MM.1S (cell line): Measurements from ENCODE around the gene YPEL5.

Source experiments
- EZH2 ChIP-seq: fragments of 300-600 bp; sonication (generic); optimal IDR thresholded peaks from 2 replicates; pipeline ENCODE3; 2017; ENCODE audit warnings: low read depth, mild to moderate bottlenecking, antibody characterized with exemption, low read length, mixed read lengths
- EZH2phosphoT487 ChIP-seq: fragments of 300-600 bp; sonication (generic); IDR thresholded peaks from 2 replicates; pipeline ENCODE4 v1.6.1; 2018; ENCODE audit warnings: antibody characterized with exemption, low read length
- TF ChIP-seq, protein P1 (sequence below): fragments of 300-600 bp; sonication (generic); IDR thresholded peaks from 2 replicates; pipeline ENCODE4 v1.5.1; 2016; ENCODE audit warnings: antibody characterized with exemption, low read length, mixed read lengths

DNA sequence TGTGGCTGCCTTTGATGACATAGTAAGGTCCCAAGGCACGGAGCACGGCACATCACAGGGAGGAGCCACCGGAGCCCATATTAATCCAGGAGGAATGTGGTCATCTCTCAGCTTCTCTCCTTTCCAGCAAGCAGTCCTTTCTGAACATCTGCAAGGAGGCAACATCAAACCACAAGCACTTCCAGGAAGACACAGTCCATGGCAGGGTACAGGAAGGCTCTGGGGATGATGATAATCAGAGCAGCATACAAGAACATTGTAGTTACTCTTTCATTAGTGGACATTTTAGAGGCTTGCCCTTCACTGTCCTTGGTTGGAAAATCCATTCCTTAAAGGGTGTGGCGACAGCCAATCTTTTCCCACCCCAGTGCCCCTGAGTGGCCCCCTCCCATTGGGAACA lies 31.1 kb downstream of the YPEL5 start:
- TF ChIP-seq, protein P1, sequence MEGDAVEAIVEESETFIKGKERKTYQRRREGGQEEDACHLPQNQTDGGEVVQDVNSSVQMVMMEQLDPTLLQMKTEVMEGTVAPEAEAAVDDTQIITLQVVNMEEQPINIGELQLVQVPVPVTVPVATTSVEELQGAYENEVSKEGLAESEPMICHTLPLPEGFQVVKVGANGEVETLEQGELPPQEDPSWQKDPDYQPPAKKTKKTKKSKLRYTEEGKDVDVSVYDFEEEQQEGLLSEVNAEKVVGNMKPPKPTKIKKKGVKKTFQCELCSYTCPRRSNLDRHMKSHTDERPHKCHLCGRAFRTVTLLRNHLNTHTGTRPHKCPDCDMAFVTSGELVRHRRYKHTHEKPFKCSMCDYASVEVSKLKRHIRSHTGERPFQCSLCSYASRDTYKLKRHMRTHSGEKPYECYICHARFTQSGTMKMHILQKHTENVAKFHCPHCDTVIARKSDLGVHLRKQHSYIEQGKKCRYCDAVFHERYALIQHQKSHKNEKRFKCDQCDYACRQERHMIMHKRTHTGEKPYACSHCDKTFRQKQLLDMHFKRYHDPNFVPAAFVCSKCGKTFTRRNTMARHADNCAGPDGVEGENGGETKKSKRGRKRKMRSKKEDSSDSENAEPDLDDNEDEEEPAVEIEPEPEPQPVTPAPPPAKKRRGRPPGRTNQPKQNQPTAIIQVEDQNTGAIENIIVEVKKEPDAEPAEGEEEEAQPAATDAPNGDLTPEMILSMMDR = no peak
- TF ChIP-seq EZH2phosphoT487 (no peak), EZH2 (no peak)
